Activated gamma-delta T cell treated with anti-CD3 and anti-CD28 coated beads, Interleukin-2, amount 50 U/mL, for 16 hours (primary cell): ENCODE results near the gene PRR20D.
"Not testable (repeated sequence)": the region's sequence is repeated elsewhere in the genome, so short reads cannot be mapped to it uniquely, and the experiment has no call there.

Experiments used
- DNase-seq: peaks from one replicate; pipeline ENCODE4 v3.0.0-alpha.2; 2020; ENCODE audit warnings: low read depth

Gene PRR20D

DNA sequence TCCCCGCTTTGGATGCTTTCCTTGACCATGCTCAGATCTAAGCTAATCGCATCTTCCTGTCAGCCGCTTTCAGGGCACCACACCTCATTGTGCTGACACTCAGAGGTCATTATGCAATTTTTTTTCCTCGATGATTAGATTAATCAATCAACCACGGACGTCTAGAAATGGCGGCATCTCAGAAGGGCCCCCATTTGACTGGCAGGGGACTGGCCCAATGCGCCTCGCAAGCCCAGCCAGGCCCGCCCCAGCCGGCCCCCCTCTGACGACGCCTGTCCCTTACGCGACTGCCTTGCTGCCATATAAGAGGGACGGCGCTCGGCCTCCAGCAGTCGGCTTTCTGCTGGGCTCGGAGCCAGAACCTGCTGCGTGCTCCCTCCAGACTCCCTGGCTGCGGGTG lies at the start of gene PRR20D:
Gene PRR20D, plus strand, starts transcription at position 301 of the 400 bp plus-strand sequence. CDS start 387 bp downstream, outside the sequence.
- DNase-seq = not testable (repeated sequence)

DNA sequence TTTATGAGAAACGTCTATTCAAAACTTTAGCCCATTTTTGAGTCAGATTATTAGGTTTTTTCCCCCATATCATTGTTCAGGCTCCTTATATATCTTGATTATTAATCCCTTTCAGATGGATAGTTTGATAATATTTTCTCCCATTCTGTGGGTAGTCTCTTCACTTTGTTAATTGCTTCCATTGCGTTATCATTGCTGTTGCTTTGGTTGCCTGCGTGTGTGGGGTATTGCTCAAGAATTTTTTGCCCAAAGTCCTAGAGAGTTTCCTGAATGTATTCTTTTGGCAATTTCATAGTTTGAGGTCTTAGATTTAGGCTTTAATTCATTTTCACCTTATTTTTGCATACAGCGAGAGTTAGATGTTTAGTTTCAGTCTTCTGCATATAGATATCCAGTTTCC lies 45.5 kb upstream of the PRR20D start:
- no peak for DNase-seq

DNA sequence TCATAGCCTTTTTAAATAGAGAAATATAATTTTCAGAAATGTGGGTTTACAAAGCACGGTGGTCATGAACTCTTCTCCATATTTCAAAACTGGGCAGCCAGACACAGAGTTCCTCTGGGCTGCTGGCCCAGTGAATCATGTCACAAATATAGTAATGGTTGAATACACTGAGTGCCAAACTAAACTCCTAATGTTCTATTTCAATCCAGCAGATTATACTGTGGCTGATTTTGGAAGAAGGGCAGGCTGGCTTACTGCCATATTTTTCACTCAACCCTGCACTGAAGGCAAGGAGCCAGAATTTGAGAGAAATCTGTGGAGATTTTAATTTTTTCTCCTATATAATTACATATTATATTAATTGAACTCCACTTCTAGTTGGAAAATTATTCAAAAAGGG lies 36.8 kb upstream of the PRR20D start:
- DNase-seq = no peak

DNA sequence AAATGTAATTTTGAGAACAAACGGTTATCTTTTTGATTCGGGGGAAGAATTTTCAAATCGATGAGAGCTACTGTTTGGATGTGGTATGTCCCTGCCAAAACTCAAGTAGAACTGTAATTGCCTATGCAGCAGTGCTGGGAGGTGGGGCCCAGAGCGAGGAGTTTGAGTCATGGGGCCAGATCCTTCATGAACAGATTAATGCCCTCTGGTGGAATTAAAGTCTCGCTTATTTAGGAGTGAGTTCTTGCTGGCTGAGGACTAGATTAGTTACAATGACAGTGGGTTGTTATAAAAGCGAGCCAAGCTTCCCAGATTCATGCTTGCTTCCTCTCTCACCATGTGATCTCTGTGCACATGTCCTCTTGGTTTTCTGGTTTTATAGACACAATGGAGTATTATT lies 31.5 kb upstream of the PRR20D start:
- DNase-seq = no peak

- no peak for DNase-seq
These were observed 24.3 kb upstream of the PRR20D start for GRCh38 chr13:57136093-57136492.

DNA sequence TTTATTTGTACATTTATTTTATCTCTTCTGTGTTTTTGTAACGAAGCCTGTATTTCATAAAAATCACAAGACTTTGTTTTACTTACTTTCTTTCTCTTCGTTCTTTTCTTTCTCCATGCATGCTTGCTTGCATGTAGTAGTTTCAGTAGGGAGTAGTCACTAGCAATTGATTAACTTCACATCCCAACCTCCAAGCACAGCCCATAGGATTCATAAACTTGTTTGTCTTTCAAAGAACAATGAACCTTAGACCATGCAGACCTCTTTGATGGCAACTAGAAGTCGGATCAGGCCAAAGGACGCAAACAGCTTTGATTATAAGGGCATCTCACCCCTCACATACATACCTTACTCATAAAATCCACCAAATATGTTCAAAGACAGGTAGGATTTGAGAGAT lies 22.8 kb upstream of the PRR20D start:
- DNase-seq = no peak

GRCh38 chr13:57138988-57139387 lies 21.4 kb upstream of the PRR20D start:
- no peak for DNase-seq

- DNase-seq = not testable (repeated sequence)
These were observed 20.7 kb upstream of the PRR20D start for GRCh38 chr13:57139781-57140180.

- not testable (repeated sequence) for DNase-seq
These were observed 20.0 kb upstream of the PRR20D start, which contains the start of gene PRR20A for GRCh38 chr13:57140235-57140968. Gene PRR20A (plus strand): TSS chr13:57140918. CDS start chr13:57141305, 387 bp downstream.

DNA sequence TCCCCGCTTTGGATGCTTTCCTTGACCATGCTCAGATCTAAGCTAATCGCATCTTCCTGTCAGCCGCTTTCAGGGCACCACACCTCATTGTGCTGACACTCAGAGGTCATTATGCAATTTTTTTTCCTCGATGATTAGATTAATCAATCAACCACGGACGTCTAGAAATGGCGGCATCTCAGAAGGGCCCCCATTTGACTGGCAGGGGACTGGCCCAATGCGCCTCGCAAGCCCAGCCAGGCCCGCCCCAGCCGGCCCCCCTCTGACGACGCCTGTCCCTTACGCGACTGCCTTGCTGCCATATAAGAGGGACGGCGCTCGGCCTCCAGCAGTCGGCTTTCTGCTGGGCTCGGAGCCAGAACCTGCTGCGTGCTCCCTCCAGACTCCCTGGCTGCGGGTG lies 13.2 kb upstream of the PRR20D start, which contains the start of gene PRR20B:
Gene PRR20B, plus strand, starts transcription at position 301 of the 400 bp plus-strand sequence. CDS start 387 bp downstream, outside the sequence.
- not testable (repeated sequence) for DNase-seq

DNA sequence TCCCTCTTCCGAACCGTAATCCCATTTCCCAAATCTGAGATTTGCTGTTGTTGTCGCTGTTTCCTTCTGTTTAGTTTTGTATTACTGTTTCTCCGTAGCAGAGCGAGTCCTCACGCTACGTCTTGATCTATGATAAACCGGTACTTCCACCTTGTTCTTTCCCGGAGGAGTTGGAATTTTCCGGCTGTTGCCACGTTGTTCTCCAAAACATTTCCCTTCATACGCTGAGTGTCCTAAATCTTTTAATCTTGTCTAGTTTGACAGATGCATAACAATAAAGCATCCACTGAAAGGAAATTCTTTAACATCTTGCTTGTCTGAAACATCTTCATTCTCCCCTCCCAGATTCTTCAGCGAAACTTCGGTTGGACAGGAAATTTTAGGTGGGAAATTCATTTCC lies 12.3 kb upstream of the PRR20D start:
- not testable (repeated sequence) for DNase-seq

- not testable (repeated sequence) for DNase-seq
These were observed 6.7 kb upstream of the PRR20D start, which contains the start of gene PRR20C for GRCh38 chr13:57153761-57154160. Gene PRR20C (plus strand): TSS chr13:57154061. CDS start chr13:57154448, 387 bp downstream.

- DNase-seq = not testable (repeated sequence)
These were observed 6.5 kb downstream of the PRR20D start, which contains the start of gene PRR20E for GRCh38 chr13:57166897-57167296. Gene PRR20E (plus strand): TSS chr13:57167197. CDS start chr13:57167584, 387 bp downstream.

GRCh38 chr13:57191667-57192066 lies 31.2 kb downstream of the PRR20D start:
- no peak for DNase-seq

DNA sequence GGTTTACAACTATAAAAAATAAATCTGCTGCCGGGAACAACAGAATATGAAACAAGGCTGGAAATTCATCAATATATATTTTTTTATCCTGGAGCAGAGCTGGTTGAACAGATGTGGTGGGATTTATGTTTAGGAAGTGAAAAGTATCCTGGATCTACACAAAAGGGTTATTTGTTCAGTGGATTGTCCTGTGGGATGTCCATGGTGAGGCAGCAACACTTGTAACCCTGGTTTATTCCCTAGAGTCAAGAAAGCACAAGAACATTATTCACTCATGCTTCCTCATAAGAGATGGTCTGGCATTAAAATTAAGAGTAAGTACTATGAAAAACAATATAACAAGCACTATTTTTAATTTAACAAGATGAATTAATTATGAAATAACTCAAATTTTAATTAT lies 52.6 kb downstream of the PRR20D start:
- no peak for DNase-seq
